ENCODE data around the gene HAGHL.
"Not testable (repeated sequence)": the region's sequence is repeated elsewhere in the genome, so short reads cannot be mapped to it uniquely, and the experiment has no call there.

HAGHL gene

DNA sequence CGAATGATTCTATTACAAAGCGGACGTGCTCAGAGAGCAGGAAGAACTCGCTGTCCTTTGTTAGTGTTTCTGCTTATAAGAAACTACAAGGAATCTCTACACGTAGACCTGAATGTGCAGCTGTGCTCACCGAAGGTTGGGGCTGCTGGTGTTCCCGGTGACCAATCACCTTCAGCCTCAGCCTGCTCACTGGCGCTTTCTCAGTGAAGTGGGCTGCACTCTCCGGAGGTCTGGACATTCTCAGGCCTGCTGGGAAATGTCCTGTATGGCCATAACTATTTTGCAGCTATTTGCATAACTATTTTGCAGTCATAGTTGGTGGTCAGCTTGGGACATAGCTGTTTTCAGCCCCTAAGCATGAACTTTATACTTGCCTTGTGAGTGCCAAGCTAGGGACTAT, 23.6 kb downstream of the HAGHL start:
- DNase-seq, result no peak

DNA sequence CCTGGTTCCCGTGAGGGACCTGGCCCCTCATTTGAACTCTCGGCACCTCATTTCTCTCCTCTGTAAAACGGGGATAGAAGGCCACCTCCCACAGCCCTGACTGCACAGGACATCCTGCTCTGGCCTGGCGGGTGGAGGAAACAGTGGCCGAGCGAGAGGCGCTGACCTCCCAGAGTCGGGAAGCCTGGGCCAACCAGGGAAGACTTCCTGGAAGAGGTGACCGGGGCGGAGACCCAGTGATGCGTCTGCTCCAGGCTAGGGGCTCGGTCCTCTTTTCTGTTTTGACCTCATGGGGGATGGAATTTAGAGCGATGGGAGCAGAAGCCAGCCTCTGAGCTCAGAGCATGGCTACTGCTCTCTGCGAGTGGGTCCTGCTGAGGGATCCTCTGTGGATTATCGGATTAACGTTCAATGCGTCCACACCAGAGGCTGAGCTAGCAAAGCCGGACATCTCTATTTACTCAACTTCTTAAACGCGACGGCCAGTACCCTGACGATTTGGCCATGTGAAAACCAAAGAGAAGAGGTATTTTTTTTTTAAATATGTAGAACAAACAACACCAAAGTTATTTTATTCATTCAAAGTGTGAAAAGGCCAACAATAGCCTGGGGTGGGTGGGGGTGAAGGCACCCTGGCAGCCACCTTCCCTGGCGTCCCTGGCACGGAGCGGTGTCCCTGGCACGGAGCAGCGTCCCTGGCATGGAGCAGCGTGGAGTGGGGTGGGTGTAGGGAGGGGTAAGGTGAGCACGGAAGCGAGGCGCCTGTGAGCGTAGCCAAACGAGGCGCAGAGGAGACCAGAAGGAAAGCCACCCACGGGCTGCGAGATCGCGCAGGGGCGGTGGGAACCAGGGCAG, 24.5 kb downstream of the HAGHL start:
- DNase-seq, result peak in 35 of 58 donors; percentile 6 to 84 (median 38)

DNA sequence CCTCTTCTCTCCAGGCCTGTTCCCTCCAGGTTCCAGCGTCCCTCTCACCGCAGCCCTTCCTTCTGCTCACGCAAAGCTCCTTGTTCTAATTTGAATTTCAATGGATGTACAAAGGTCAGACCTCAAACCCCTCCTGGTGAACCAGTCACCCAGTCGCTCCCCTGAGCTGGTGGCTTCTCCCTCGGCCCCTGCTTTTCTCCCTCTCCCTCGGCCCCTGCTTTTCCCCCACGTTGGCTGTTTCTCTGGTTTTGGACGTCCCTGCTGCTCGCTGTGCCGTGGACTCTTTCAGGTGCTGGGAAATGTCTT, 25.1 kb downstream of the HAGHL start:
- DNase-seq, result no peak

DNA sequence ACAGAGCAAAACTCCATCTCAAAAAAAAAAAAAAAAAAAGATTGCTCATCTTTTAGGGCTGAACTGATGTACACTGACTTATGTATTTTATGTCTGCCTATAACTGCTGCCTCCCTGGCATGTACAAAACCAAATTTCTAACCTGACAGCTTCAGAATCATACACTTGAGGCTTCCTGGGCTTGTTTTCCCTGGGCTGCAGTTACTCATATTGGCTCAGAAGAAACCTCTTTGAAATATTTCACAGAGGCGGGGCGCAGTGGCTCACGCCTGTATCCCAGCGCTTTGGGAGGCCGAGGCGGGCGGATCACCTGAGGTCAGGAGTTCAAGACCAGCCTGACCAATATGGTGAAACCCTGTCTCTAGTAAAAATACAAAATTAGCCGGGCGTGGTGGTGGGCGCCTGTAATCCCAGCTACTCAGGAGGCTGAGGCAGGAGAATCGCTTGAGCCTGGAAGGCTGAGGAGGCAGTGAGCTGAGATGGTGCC, 27.3 kb downstream of the HAGHL start:
- DNase-seq, result not testable (repeated sequence)

DNA sequence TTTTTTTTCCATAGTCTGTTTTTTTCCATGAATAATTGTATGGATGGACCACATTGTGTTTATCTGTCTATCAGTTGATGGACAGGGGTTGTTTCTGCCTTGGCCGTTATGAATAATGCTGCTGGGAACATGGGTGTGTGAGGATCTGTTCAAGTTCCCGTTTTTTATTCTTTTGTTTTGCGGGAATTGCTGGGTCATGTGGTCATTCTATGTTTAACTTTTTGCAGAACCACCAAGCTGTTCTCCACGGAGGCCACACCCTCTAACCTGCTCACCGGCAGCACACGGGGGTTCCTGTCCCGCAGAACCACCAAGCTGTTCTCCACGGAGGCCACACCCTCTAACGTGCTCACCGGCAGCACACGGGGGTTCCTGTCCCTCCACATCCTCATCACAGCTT, 27.8 kb downstream of the HAGHL start:
- DNase-seq, result no peak

DNA sequence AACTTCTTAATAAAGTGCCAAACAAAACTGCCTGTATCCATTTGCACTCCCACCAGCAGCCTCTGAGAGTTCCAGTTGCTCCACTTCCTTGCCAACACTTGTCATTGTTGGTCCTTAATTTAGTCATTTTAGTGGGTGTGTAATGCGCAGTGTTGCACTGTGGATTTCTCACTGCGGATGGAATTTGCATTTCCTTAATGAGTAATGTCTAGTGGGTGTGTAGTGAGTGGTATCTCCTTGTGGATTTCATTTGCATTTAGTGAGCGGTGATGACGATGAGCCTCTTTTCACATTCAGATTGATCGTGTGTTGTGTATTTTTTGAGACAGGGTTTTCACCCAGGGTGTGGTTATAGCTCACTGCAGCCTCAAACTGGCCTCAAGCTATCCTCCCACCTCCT, 29.5 kb downstream of the HAGHL start:
- no peak for DNase-seq

DNA sequence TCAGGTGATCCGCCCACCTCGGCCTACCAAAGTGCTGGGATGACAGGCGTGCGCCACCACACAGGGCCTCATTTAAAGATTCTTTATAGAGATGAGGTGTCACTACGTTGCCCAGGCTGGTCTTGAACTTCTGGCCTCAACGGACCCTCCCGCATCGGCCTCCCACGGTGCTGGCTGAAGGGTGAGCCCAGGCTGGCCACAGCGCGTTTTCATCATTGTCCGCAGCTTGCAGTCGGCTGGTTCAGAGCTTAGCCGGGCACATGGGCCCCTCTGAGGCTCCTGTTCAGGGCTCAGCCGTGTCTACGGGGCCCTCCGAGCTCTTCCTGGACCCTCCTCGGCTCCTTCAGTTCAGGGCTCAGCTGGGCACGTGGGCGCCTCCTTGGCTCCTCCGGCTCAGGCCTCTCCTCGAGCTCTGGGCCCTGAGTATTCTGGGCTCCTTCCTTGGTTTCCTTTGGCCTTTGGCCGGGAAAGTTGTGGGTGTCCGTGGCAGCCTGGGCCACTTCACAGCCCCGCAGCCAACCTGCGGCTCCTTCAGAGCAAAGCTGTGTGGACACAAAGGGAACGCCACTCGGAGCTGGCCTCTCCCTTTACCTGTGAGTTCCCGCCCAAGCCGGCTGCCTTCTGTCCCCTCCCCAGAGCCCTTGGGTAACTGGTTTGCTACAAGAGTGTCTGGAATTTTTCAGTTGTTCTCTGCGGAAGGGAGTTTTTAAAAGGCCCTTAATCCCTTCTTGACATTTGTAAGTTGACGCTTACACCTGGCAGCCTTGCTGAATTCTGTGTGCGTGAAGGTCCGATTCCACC, 32.4 kb downstream of the HAGHL start:
- no peak for DNase-seq

DNA sequence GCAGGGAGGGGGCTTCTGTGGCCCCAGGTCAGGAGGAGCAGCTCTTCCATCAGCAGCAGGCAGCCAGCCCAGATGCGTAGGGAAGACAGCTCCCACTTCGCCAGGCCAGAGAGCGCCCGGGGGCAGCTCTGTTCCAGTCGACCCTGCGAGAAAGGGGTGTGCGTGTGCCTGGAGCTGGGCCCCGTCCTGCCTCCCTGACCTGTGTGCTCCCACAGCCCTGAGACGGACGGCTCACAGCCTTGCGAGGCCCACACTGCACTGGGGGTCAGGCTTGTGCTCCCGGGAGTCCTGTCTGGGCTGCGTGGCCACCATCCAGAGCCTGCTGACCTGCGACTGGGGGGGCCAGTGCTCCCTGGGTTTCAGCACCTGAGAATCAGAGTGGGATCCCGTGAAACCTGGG, 33.2 kb downstream of the HAGHL start:
- DNase-seq, result no peak

DNA sequence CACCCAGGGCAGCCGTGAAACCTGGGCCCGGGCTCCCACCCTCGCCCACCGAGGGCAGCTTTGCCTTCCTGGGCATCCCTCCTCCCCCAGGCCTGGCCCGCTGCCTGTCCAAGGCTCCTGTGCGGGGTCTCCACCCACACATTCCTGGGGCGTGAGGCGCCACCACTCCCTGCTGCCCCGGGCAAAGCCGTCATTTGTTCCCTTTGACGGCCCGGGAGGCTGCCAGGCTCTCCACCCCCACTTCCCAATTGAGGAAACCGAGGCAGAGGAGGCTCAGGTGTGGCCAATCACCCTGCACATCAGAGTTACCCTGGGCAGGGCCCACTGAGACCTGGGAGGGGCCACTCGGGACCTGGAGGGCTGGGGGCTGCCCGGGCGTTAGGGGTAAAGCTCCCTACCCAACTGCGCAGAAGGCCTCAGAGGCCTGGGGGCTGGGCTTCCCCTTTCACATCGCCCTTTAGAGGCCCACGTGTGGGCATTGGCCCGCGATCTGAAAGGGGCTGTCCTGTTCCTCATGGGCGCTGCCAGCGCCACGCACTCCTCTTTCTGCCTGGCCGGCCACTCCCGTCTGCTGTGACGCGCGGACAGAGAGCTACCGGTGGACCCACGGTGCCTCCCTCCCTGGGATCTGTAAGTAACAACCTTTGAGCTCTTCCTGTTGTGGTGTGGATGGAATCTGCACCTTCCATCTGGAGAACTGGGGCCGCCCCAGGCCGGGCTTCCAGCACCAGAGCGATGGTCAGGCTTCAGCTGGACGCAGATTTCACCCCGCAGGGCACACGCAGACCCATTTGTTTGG, 33.8 kb downstream of the HAGHL start, which contains the start of gene MSLN:
TSS of gene MSLN (plus strand) at position 190 of the 799 bp plus-strand sequence. CDS start 1,947 bp downstream, outside the sequence.
- no peak for DNase-seq

DNA sequence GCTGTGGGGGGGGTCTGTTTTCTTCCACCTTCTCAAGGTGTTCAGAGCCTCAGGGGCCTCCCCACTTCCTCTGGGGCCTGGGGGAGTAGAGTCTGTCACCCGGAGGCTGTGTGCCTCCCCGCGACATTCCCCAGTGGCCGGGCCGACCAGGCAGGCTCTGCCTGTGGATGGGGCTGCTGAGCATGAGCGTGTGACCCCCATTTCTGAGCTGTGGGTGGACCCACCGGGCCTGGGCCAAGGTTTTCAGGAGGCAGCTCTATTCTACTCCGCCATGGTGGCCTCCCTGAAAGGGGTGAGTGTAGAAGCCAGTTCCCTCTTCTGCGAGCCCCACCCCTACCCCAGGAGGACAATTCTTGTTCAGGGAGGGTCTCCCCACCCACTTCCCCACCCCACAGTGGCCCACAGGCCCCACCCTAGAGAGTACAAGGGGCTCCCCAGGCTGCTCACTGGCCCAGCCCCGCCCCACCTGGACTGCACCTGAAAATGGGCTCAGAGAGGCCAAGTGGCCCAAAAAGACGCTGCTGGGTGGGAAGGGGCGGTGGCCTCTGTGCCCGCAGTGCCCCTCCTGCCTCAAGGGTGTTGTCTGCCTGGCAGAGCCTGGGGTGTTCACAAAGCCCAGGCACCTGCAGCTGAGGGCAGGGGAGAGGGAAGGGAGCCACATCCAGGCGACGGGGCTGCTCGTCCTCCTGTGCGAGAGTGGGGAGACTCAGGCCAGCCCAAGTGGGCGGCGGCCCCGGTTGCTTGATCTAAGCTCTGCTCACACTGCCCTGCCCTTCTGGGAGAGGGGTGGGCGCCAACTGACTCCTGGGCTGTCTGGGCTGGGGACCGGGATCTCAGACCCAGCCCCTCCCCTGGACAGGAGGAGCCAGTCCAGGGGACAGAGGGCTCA, 35.0 kb downstream of the HAGHL start:
- no peak for DNase-seq

DNA sequence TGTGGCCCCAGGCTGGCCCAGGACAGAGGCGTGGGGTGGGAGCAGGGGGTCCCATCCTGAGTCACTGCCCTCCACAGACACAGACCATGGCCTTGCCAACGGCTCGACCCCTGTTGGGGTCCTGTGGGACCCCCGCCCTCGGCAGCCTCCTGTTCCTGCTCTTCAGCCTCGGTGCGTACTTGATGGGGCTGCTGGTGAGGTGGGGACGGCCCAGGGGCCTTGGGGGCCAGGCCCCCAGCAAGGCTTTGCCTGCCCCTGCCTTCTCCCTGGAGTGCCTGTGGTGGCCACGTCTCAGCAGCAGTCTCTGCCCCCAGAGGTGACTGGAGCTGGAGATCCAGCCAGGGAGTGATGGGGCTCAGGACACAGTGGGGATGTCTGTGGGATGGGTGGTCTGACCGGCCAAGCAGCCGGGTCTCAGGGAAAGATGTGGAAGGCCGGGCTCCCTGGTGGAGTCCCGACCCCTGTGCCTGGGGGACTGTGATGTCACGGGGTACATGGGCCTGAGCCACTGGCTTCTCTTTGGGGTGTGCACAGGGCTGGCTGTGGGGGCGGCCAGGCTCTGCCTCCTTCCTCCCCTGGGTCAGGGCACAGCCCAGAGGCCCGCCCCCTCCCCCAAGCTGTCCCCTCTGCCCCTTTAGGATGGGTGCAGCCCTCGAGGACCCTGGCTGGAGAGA, 35.8 kb downstream of the HAGHL start:
- no peak for DNase-seq

DNA sequence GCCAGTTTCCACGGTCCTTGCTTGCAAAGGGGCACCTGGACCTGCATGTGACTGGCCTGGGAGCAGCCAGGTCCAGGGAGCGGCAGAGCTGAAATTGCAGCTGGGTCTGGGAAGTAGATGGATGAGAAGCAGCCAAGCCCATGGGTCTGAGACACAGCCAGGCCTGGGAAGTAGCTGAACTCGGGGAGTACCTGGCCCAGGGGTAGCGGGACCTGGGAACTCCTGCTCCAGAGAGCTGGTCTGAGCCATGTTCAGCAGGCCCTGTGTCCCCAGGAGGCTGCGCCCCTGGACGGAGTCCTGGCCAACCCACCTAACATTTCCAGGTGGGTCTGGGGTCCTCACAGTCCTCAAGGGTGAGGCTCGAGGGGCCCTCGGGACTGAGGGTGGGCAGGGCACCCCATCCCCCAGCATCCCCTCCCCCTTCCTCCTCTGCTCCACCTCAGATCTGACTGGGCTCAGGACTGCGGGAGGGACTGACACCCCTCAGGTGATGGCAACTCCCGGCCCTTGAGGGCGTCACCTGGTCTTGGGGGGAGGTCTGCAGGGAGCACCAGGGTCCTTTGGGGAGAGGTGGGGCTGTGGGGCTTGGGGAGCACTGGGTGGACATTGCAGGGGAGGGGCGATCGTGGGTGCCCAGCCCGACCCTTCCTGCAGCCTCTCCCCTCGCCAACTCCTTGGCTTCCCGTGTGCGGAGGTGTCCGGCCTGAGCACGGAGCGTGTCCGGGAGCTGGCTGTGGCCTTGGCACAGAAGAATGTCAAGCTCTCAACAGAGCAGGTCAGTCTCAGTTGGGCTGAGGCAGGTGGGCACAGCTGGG, 36.7 kb downstream of the HAGHL start:
- DNase-seq, result no peak

DNA sequence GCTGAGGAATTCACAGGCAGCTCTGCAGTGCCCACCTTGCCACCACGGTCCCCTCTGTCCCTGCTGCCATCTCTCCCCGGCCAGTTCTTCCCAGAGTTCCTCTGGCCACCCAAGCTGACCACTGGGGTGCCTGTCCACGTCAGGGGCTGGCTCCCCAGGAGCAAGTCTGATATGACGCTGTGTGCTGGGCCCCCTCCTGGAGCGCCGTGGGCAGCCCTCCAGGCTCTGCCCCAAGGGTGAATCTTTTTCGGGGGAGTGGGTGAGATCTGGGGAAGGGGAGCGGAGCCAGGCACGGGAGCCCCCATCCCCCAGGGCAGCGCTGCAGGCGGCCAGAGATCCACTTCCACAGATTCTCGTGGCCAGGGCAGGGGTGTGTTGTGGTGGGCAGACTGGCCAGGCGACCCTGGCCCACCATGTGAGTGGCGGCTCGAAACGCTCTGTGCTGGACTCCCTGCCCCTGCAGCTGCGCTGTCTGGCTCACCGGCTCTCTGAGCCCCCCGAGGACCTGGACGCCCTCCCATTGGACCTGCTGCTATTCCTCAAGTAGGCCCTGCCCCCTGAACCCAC, 37.4 kb downstream of the HAGHL start:
- no peak for DNase-seq

DNA sequence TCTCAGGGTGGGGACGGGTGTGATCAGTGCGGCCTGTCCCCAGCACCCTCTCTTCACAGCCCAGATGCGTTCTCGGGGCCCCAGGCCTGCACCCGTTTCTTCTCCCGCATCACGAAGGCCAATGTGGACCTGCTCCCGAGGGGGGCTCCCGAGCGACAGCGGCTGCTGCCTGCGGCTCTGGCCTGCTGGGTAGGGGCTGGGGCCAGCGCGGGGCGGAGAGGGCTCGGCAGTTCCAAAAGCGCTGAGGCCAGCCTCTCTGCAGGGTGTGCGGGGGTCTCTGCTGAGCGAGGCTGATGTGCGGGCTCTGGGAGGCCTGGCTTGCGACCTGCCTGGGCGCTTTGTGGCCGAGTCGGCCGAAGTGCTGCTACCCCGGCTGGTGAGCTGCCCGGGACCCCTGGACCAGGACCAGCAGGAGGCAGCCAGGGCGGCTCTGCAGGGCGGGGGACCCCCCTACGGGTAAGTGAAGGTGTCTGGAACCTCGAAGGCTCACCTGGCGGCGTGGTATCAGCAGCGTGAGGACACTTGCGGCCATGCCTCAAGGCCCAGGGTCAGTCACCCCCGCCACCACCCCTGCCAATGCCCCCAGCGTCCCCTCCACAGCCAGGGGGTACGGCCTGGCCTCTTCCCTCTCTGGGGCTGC, 38.1 kb downstream of the HAGHL start:
- DNase-seq, result no peak

DNA sequence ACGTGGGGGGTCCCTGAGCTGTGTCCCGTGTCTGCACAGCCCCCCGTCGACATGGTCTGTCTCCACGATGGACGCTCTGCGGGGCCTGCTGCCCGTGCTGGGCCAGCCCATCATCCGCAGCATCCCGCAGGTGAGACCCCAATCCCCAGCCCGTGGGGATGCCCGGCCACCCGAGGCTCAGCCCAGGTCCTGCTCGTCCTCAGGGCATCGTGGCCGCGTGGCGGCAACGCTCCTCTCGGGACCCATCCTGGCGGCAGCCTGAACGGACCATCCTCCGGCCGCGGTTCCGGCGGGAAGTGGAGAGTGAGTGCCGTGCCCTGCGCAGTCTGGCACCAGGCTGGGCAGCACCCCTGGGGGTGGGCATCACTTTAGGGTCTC, 38.6 kb downstream of the HAGHL start:
- DNase-seq, result no peak

DNA sequence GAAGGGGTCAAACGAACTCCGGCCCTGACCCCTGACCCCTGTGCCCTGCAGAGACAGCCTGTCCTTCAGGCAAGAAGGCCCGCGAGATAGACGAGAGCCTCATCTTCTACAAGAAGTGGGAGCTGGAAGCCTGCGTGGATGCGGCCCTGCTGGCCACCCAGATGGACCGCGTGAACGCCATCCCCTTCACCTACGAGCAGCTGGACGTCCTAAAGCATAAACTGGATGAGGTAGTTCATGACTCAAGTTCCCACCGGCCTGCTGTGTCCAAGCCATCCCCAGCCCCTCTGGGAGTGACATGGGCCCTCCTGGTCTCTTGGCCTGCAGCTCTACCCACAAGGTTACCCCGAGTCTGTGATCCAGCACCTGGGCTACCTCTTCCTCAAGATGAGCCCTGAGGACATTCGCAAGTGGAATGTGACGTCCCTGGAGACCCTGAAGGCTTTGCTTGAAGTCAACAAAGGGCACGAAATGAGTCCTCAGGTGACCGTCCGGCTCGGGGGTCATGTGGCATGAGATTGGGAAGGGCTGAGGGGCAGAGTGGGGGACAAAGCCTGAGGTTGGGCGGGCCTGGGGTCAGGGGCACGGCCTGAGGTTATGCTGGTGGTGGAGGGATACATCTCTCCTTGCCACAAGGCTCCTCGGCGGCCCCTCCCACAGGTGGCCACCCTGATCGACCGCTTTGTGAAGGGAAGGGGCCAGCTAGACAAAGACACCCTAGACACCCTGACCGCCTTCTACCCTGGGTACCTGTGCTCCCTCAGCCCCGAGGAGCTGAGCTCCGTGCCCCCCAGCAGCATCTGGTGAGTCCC, 39.3 kb downstream of the HAGHL start:
- no peak for DNase-seq

All from anterior cingulate cortex (tissue), 58 donors.